AG08395 (cell line): ENCODE measurements around the gene SERTAD3.
"Not testable (repeated sequence)": the region's sequence is repeated elsewhere in the genome, so short reads cannot be mapped to it uniquely, and the experiment has no call there.

ENCODE experiments used
- DNase-seq: peaks from one replicate; pipeline ENCODE4 v3.0.0; 2012; ENCODE audit warnings: mixed read lengths, low spot score

SERTAD3 gene

DNA sequence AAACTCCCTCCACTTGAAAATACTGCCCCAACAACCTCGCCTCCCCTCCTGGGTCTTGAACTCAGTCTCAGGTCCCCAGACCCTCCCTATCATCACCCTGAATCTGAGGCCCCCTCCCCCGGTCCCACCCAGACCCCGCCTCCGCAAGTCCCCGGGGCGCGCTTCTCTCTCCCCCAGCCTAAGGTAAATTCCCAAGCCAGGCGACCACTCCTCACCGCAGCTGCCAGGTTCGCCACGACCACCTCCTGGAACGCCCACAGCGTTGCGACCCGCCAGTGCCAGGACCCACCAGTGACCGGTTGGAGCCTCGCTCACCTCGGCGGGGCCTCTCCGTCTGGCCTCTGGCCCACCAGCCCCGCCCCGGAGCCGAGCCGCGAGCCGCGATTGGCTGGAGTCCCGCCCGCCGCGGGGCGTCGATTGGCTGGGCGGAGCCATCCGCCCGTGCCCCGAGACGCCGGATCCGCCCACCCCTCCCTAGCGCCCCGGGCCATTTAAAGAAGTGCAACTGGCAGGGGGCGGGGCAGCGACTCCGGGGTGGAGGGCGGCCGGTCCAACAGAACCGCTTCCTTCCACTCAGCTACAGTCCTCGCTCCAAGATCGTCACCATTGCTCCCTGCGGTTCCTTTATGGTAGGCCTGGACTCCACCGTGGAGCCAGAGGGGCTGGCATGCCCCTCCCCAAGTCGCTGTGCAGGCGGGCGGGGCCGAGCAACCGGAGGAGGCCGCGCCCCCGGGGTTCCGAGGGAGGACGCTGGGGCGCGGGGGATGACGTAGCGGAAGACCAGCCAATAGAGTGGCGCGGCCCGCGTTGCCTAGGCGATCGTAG, at the start of gene SERTAD3:
Gene SERTAD3 (minus strand): TSS at position 336 of the 825 bp plus-strand sequence. CDS start 2,255 bp downstream, outside the sequence.
- peak; percentile 98 for DNase-seq

DNA sequence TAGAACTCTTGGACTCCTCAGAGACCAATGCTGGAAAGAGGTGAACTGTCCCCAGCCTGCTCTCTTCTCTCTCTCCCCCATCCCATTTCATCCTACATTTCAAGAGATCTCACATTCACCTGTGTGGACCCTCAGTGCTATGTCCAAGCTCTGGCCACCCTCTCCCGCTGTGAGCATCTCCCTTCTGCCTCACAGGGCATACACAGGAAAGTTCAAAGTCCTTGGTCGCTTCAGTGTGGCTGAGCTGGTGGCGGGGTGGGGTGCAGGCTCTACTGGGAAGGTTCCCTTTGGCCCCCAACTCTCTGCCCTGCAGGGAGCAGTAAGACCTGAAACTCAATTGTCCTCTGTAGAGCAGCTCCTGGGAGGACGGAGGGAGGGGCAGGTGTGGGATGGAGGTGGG, 49.6 kb upstream of the SERTAD3 start:
- DNase-seq, result no peak

DNA sequence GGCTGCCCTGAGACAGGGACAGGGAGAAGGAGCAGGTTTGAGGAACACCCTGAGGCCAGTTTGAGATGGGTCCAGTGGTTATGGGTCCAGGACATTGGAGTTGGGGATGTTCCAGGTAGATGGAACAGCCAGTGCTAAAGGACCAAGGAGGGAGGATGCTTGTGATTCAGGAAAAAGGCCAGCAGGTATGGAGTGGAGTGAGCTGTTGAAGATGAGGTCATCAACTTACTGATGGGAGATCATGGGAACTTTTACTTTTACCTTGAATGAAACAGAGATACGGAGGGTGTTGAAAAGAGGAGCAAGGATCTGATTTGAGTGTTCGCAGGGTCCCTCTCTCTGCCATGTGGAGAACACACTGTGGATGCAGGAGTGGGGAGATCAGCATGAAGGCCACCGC, 48.1 kb upstream of the SERTAD3 start:
- no peak for DNase-seq

GRCh38 chr19:40489882-40490230, 45.7 kb upstream of the SERTAD3 start:
- DNase-seq, result no peak

GRCh38 chr19:40486017-40486416, 41.9 kb upstream of the SERTAD3 start:
- no peak for DNase-seq

- DNase-seq, result not testable (repeated sequence)
Observed at GRCh38 chr19:40475878-40476644, 31.9 kb upstream of the SERTAD3 start.

DNA sequence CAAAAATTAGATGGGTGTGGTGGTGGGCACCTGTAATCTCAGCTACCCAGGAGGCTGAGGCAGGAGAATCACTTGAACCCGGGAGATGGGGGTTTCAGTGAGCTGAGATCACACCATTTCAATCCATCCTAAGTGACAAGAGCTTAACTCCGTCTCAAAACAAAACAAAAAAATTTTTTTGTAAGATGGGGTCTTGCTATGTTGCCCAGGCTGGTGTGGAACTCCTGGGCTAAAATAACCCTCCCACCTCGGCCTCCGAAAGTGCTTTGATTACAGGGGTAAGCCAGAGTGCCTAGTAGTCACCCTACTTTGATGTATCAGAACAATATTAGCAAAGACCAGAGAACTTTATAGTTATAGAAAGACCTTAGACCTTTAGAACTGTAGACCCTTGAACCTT, 30.6 kb upstream of the SERTAD3 start:
- DNase-seq, result no peak

DNA sequence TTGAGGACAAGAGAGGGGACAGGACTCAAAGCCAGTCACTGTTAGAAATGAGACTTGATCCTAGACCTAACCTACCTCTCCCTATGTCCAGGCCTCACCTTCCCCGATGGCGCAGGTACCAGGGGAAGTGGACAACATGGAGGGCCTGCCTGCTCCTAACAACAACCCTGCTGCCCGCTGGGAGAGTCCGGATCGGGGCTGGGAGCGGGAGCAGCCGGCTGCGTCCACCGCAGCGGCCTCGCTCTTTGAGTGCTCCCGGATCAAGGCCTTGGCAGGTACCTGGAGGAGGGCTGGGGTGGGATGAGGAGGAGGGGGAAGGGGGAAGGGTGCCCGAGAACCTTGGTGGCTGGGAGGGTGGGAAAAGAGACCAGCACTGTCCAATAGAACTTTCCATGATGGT, 28.4 kb upstream of the SERTAD3 start:
- no peak for DNase-seq

GRCh38 chr19:40471111-40471510, 27.0 kb upstream of the SERTAD3 start:
- no peak for DNase-seq

- no peak for DNase-seq
Observed at GRCh38 chr19:40469011-40469410, 24.9 kb upstream of the SERTAD3 start.

- DNase-seq, result no peak
Observed at GRCh38 chr19:40466985-40467734, 23.0 kb upstream of the SERTAD3 start, which contains the start of gene SPTBN4. Gene SPTBN4 (plus strand): TSS chr19:40467001. CDS start chr19:40472622, 5,621 bp downstream.

GRCh38 chr19:40466219-40466984, 22.3 kb upstream of the SERTAD3 start:
- no peak for DNase-seq

DNA sequence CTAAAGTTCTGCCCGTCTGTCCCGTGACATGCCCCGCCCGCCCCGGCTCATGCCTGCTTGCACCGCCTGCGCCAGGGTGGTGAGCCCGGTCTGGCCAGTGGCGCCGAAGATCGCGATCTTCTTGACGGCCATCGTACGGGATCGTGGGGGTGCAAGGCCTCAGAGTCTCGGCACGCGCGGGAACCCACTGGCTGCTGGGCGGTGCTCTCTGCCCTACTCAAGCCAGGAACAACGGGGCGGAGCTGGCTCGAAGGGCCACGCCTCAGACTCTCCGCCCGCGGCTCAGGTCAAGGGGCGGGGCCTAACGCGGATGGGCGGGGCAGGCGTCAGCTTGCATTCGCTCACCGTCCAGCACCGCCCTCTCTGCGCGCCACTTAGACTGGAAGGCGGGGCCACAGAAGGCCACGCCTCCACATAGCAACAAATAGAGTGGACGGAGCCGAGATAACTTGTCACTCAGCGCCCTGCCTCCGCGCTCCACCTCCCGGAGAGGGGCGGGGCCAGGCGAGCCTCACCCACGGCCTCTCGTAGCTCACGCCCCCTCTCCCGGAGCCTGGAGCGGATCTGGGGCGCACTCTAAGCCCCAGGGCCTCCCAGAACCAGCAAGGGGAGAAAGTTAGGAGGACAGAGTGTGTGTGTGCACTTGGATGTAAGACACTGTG, 21.6 kb upstream of the SERTAD3 start, which contains the start of gene BLVRB:
Gene BLVRB (minus strand): TSS at position 189 of the 662 bp plus-strand sequence. CDS start 57 bp downstream, at position 132.
- peak; percentile 99 for DNase-seq

GRCh38 chr19:40465025-40465556, 21.0 kb upstream of the SERTAD3 start:
- peak; percentile 62 for DNase-seq

- DNase-seq, result peak; percentile 77
Observed at GRCh38 chr19:40464059-40465024, 20.2 kb upstream of the SERTAD3 start.

GRCh38 chr19:40463587-40464037, 19.5 kb upstream of the SERTAD3 start:
- DNase-seq, result not testable (repeated sequence)

DNA sequence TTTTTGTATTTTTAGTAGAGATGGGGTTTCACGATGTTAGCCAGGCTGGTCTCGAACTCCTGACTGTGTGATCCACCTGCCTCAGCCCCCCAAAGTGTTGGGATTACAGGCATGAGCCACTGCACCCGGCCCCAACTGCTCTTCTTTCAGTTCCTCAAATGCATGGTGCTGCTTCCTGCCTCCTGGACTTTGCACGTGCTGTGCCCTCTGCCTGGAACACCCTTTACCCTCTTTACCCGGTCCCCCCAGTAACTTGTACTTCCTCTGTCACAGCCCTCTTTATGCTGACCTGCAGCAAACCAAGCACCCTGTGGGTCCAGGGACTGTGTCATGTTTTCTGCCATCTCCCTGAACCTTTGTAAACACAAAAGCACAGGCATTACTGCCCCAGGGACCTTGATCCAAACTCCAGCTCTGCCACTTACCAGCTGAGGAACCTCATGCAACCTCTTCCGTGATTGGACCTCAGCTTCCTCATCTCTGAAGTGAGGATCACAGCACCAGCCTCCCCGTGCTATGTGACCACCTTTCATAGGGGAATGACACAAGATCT, 17.6 kb upstream of the SERTAD3 start:
- DNase-seq, result no peak

GRCh38 chr19:40460185-40460584, 16.1 kb upstream of the SERTAD3 start:
- no peak for DNase-seq

DNA sequence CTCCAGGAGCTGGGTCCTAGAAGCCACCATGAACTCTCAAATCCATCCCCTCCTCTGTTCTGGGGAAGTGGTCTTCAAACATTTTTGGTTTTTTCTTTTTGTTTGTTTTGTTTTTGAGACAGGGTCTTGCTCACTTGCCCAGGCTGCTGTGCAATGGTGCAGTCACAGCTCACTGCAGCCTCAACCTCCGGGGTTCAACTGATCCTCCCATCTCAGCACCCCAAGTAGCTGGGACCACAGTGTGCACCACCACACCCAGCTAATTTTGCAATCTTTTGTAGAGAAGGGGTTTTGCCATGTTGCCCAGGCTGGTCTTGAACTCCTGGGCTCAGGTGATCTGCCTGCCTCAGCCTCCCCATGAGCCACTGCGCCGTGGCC, 14.5 kb upstream of the SERTAD3 start:
- DNase-seq, result no peak
